Measurements from ENCODE around the gene TUBA4B. TPM values are rescaled to one million over a fixed set of nuclear protein-coding genes. Genes with fewer than 3 reads are reported as not detected.

The TUBA4B gene
- total and polyA plus RNA-seq, 2 of the 4 experiments (the other 2 are of a cell fraction): not detected

GRCh38 chr2:219290381-219291171, 37.5 kb downstream of the TUBA4B start (continued):
- no peak for TF ChIP-seq USF2 (IDR thresholded peaks at IDR 0.05; ENCODE audit: low read depth, low read length)

- H4K5ac ChIP-seq (ENCODE audit: low read depth, low read length): no peak overlapping the region
- intact Hi-C loops (cut with micrococcal nuclease) (no loop called here), dilution Hi-C loops (cut with HindIII; ENCODE audit: low sequenced_read_pairs, unreplicated experiment) (no loop called here), in situ Hi-C loops (cut with MboI; ENCODE audit: low sequenced_read_pairs) (no loop called here)
- H3K4me3 ChIP-seq (ENCODE audit: insufficient read depth, low read depth, low read length): no peak overlapping the region
- H3K14ac ChIP-seq (replicated peaks; ENCODE audit: low read depth, low read length): no peak overlapping the region
- peaks cover 4% of the 10 kb centered on the region; the same call in 1 of the 2 replicates for H4K20me1 ChIP-seq (ENCODE audit: insufficient read depth, low read length)
- H3K18ac ChIP-seq (ENCODE audit: low read depth, low read length): no peak overlapping the region
- ChIA-PET CTCF (interaction anchor here (0.6 kb wide), 1 partner anchor 61 kb away, joined by 3 read pairs; no protein-coding TSS in a partner anchor), POLR2A (ENCODE audit: unreplicated experiment) (no interaction called here)
- no peak overlapping the region for H3K56ac ChIP-seq (ENCODE audit: extremely low read depth, insufficient read depth, low read length)
- no peak overlapping the region for H3K4me2 ChIP-seq (ENCODE audit: low read depth, low read length)
- TF ChIP-seq NFE2L2 (IDR thresholded peaks at IDR 0.05; ENCODE audit: low read depth, low read length) (no peak), SMC3 (IDR thresholded peaks at IDR 0.05; ENCODE audit: low read depth, low read length) (no peak), MAFK (IDR thresholded peaks at IDR 0.05; ENCODE audit: low read depth, low read length) (no peak), BHLHE40 (IDR thresholded peaks at IDR 0.05; ENCODE audit: low read depth, low read length) (no peak), USF2 (IDR thresholded peaks at IDR 0.05; ENCODE audit: low read depth, low read length) (no peak), ELK1 (IDR thresholded peaks at IDR 0.05; ENCODE audit: borderline replicate concordance, low read depth, low read length) (no peak), RAD21 (IDR thresholded peaks at IDR 0.05; ENCODE audit: low read length) (no peak), RCOR1 (IDR thresholded peaks at IDR 0.05; ENCODE audit: insufficient replicate concordance, low read length) (no peak), POLR2A (IDR thresholded peaks at IDR 0.05; ENCODE audit: low read depth, low read length) (no peak), RFX5 (IDR thresholded peaks at IDR 0.05; ENCODE audit: low read depth, low read length) (no peak), MXI1 (IDR thresholded peaks at IDR 0.05; ENCODE audit: borderline replicate concordance, low read depth, low read length) (no peak)
- H3K36me3 ChIP-seq (ENCODE audit: control insufficient read depth, insufficient read depth, low read length): peaks cover 6% of the 10 kb centered on the region; the same call in 1 of the 2 replicates
- H3K23ac ChIP-seq (ENCODE audit: low read depth, low read length): no peak overlapping the region
- no TSS peak for BruUV-seq (replicated peaks)
- no peaks in the 10 kb centered on the region for H3K27me3 ChIP-seq (ENCODE audit: control insufficient read depth, insufficient read depth, low read length)
- no peak overlapping the region for H2BK5ac ChIP-seq (ENCODE audit: low read depth, low read length, poor library complexity, severe bottlenecking)
- no peak overlapping the region for H4K8ac ChIP-seq (ENCODE audit: low read depth in 2 of 2, low read length in 2 of 2)
- H4K91ac ChIP-seq (ENCODE audit: insufficient read depth, low read depth, low read length): no peak overlapping the region
- DNase-seq (no peak), ATAC-seq (ENCODE audit: low read depth) (no peak)
- H3K4ac ChIP-seq (ENCODE audit: low read depth, low read length): no peak overlapping the region
- no peak overlapping the region for H2AK5ac ChIP-seq (ENCODE audit: low read depth, low read length)
- peaks cover 17% of the 10 kb centered on the region for H3K4me1 ChIP-seq (ENCODE audit: control insufficient read depth, insufficient read depth, low read length)
- no peak overlapping the region for H2BK15ac ChIP-seq (ENCODE audit: low read depth, low read length)
- no peaks in the 10 kb centered on the region for H3K9me3 ChIP-seq (ENCODE audit: control insufficient read depth, insufficient read depth, low read length)
- H2BK20ac ChIP-seq (ENCODE audit: low read depth, low read length): no peak overlapping the region
- WGBS, 2 experiments (ENCODE audit: extremely low coverage in 2 of 2, insufficient read length in 1 of 2): no CpG with 5 or more reads among the region's 7 CpGs
- no peaks in the 10 kb centered on the region for H3K79me1 ChIP-seq (ENCODE audit: low read depth in 1 of 2, low read length in 2 of 2)
- no peak overlapping the region for H2AK9ac ChIP-seq (replicated peaks; ENCODE audit: low read depth, low read length, poor library complexity)
- no peak overlapping the region for H2BK120ac ChIP-seq (ENCODE audit: low read depth, low read length)
- no peak overlapping the region for H3K27ac ChIP-seq (ENCODE audit: insufficient read depth, low read length)
- peaks cover 11% of the 10 kb centered on the region; the same call in 1 of the 2 replicates for H3K9me1 ChIP-seq (ENCODE audit: insufficient read depth, low read length)
- H3K9ac ChIP-seq (ENCODE audit: low read depth, low read length): no peak overlapping the region
- H2AFZ ChIP-seq (replicated peaks; ENCODE audit: low read length, poor library complexity): no peak overlapping the region
Observed at GRCh38 chr2:219291394-219291793, 38.4 kb downstream of the TUBA4B start.
